MM.1S (cell line): ENCODE results near the gene STARD8.

Experiments used
- EZH2 ChIP-seq: fragments of 300-600 bp; sonication (generic); optimal IDR thresholded peaks from 2 replicates; pipeline ENCODE3; 2017; ENCODE audit warnings: low read depth, mild to moderate bottlenecking, antibody characterized with exemption, low read length, mixed read lengths
- TF ChIP-seq, protein P1 (sequence below): fragments of 300-600 bp; sonication (generic); IDR thresholded peaks from 2 replicates; pipeline ENCODE4 v1.5.1; 2016; ENCODE audit warnings: antibody characterized with exemption, low read length, mixed read lengths

DNA sequence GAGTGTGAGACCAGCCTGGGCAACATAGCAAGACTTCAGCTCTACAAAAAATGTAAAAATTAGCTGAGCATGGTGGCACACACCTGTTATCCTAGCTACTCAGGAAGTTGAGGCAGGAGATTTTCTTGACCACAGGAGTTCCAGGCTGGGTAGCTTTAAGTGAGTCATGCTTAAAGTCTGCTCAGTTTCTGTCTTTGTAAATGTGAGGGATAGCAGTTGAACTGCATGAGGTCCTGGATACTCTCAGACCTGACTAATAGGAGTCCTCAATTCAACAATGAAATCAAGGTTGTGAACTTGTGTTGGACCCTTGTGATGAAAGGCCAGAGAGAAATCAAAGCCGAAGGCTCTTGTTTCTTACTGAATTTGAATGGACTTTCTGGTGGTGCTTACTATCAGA is 45.2 kb downstream of the STARD8 start:
- TF ChIP-seq, protein P1, sequence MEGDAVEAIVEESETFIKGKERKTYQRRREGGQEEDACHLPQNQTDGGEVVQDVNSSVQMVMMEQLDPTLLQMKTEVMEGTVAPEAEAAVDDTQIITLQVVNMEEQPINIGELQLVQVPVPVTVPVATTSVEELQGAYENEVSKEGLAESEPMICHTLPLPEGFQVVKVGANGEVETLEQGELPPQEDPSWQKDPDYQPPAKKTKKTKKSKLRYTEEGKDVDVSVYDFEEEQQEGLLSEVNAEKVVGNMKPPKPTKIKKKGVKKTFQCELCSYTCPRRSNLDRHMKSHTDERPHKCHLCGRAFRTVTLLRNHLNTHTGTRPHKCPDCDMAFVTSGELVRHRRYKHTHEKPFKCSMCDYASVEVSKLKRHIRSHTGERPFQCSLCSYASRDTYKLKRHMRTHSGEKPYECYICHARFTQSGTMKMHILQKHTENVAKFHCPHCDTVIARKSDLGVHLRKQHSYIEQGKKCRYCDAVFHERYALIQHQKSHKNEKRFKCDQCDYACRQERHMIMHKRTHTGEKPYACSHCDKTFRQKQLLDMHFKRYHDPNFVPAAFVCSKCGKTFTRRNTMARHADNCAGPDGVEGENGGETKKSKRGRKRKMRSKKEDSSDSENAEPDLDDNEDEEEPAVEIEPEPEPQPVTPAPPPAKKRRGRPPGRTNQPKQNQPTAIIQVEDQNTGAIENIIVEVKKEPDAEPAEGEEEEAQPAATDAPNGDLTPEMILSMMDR, result no peak
- TF ChIP-seq EZH2, result no peak
